ENCODE measurements around the gene GALK2. TPM values are rescaled to one million over a fixed set of nuclear protein-coding genes. Genes with fewer than 3 reads are reported as not detected.
"Not testable (repeated sequence)": the region's sequence is repeated elsewhere in the genome, so short reads cannot be mapped to it uniquely, and the experiment has no call there.

GALK2 gene
- total RNA-seq, 2 donors from 2014 or later = 24.5 to 26.0 TPM

- Histone ChIP-seq H3K9me3 (no peaks in the 10 kb centered on the region), H3K27ac (no peak overlapping the region), H3K36me3 (peaks cover 10% of the 10 kb centered on the region), H3K4me1 (peaks cover 0 to 4% of the 10 kb centered on the region in 2 donors), H3K4me3 (no peak overlapping the region), H3K27me3 (no peaks in the 10 kb centered on the region)
- no peak for TF ChIP-seq CTCF (IDR thresholded peaks at IDR 0.05)
- no peak for DNase-seq (ENCODE audit: low spot score)
Observed at GRCh38 chr15:49164865-49165264, 5.2 kb upstream of the GALK2 start.

GRCh38 chr15:49168016-49168415 lies 2.0 kb upstream of the GALK2 start:
- no peak for DNase-seq (ENCODE audit: low spot score)
- no peak for TF ChIP-seq CTCF (IDR thresholded peaks at IDR 0.05)

DNA sequence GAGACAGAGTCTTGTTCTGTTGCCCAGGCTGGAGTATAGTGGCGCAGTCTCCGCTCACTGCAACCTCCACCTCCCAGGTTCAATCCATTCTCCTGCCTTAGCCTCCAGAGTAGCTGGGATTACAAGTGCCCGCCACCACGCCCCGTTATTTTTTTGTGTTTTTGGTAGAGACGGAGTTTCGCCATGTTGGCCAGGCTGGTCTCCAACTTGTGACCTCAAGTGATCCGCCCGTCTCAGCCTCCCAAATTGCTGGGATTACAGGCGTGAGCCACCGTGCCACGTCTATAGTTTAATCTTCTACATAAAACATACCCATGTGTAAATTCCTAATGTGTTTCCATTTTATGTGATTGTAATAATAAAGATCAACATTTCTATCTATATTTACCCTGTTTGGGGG lies 1.7 kb downstream of the GALK2 start:
- H3K4me3 ChIP-seq = no peak overlapping the region
- no peak for DNase-seq (ENCODE audit: low spot score)
- H3K9me3 ChIP-seq = no peaks in the 10 kb centered on the region
- H3K4me1 ChIP-seq = peaks cover 0 to 14% of the 10 kb centered on the region in 2 donors
- TF ChIP-seq CTCF (IDR thresholded peaks at IDR 0.05) = no peak
- no peaks in the 10 kb centered on the region for H3K27me3 ChIP-seq
- H3K36me3 ChIP-seq = no peaks in the 10 kb centered on the region
- no peak overlapping the region for H3K27ac ChIP-seq

More at GRCh38 chr15:49168016-49168415, 2.0 kb upstream of the GALK2 start:
- H3K9me3 ChIP-seq = no peaks in the 10 kb centered on the region
- H3K27ac ChIP-seq = no peak overlapping the region
- H3K4me1 ChIP-seq = peaks cover 0 to 14% of the 10 kb centered on the region in 2 donors
- H3K27me3 ChIP-seq = no peaks in the 10 kb centered on the region
- no peaks in the 10 kb centered on the region for H3K36me3 ChIP-seq
- H3K4me3 ChIP-seq = no peak overlapping the region

- Histone ChIP-seq H3K4me1 (peaks cover 0 to 10% of the 10 kb centered on the region in 2 donors), H3K36me3 (no peaks in the 10 kb centered on the region), H3K27ac (no peak overlapping the region), H3K4me3 (no peak overlapping the region), H3K9me3 (no peaks in the 10 kb centered on the region), H3K27me3 (no peaks in the 10 kb centered on the region)
- no peak for TF ChIP-seq CTCF (IDR thresholded peaks at IDR 0.05)
- no peak for DNase-seq (ENCODE audit: low spot score)
Observed at GRCh38 chr15:49174902-49175301, 4.9 kb downstream of the GALK2 start.

DNA sequence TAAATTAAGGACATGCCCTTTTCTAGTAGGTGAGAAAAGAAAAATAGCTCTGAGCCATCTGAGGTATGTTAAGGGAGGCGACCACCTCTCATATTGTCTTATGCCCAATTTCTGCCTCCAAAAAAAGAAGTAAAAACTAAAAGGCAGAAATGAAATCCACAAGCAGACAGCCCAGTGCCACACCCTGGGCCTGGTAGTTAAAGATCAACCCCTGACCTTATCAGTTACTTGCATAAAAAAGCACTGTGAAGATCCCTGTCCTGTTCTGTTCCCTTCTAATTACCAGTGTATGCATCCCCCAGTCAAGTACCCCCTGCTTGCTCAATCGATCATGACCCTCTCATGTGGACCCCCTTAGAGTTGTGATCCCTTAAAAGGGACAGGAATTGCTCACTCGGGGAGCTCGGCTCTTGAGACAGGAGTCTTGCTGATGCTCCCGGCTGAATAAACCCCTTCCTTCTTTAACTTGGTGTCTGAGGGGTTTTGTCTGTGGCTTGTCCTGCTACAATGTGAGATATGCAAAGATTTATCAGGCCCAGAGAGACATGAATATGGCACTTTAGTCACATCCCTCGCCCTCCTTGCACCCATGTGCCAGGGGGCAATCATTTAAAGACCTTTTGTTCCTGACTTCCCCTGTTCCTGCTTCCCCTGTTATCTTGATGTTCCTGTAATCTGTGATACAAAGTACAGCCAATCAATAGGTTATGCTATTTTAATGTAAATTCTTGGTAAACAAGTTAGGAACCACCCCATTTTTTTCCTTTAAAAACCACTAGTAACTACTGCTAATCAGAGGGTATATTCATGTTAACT lies 5.7 kb downstream of the GALK2 start:
- H3K9me3 ChIP-seq = not testable (repeated sequence)

DNA sequence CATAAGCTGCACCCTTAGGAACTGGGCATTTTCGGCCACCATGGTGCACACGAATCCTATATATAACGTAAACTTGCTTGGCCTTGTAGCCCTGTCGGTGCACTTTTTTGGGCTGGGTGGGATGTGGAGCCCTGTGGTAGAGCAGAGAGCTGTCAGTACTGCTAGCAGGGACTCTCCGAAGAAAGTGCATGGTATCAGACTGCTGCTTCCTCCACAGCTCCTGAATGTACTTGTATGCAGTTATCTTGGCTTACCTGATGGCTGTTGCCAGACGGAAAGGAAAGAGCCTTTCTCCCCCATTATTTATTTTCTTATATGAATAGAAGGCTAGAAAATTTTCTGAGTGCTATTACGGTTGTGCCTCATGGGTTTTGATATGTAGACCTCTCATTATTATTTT lies 8.4 kb downstream of the GALK2 start:
- Histone ChIP-seq H3K27me3 (no peaks in the 10 kb centered on the region), H3K9me3 (no peaks in the 10 kb centered on the region), H3K36me3 (no peaks in the 10 kb centered on the region), H3K4me3 (no peak overlapping the region), H3K4me1 (no peaks in the 10 kb centered on the region), H3K27ac (no peak overlapping the region)
- no peak for TF ChIP-seq CTCF (IDR thresholded peaks at IDR 0.05)
- DNase-seq (ENCODE audit: low spot score) = no peak

More for the DNA sequence above, 5.7 kb downstream of the GALK2 start:
- H3K27me3 ChIP-seq; DNase-seq (ENCODE audit: low spot score); H3K4me3 ChIP-seq; H3K36me3 ChIP-seq; H3K4me1 ChIP-seq; H3K27ac ChIP-seq: not testable (repeated sequence)
